Liver (tissue), 9 donors: Measurements from ENCODE around the gene SLC9A1. TPM values are rescaled to one million over a fixed set of nuclear protein-coding genes. Genes with fewer than 3 reads are reported as not detected.

Experiments
- DNase-seq: peaks from one replicate; pipeline ENCODE4 v3.0.0-alpha.2; 2017; ENCODE audit warnings: low spot score
- H3K27ac ChIP-seq, 2 donors: one replicate each; pipeline ENCODE4 v1.7.0; 2013; ENCODE audit warnings: inconsistent platforms in 2 of 2, low read length in 2 of 2, control low read depth in 1 of 2, low read depth in 1 of 2, mild to moderate bottlenecking in 1 of 2
- H3K27me3 ChIP-seq, 4 donors: one replicate each; pipeline versions ENCODE4 v1.6.1 to v1.7.0; 2013; ENCODE audit warnings: low read length in 3 of 4, inconsistent platforms in 1 of 4, mild to moderate bottlenecking in 1 of 4, moderate library complexity in 1 of 4; ENCODE audit not compliant: control insufficient read depth in 4 of 4, insufficient read depth in 4 of 4
- H3K36me3 ChIP-seq, 4 donors: one replicate each; pipeline versions ENCODE4 v1.6.1 to v1.7.0; 2013; ENCODE audit warnings: low read length in 3 of 4, mild to moderate bottlenecking in 3 of 4, low read depth in 1 of 4, moderate library complexity in 1 of 4; ENCODE audit not compliant: control insufficient read depth in 4 of 4, insufficient read depth in 3 of 4
- H3K4me1 ChIP-seq, 4 donors: one replicate each; pipeline versions ENCODE4 v1.6.1 to v1.7.0; 2013; ENCODE audit warnings: low read length in 3 of 4, mild to moderate bottlenecking in 3 of 4, moderate library complexity in 1 of 4; ENCODE audit not compliant: control insufficient read depth in 4 of 4, insufficient read depth in 4 of 4
- H3K4me3 ChIP-seq, 3 donors: one replicate each; pipeline versions ENCODE4 v1.6.1 to v1.7.0; 2013; ENCODE audit warnings: low read length in 3 of 3, control low read depth in 1 of 3, low read depth in 1 of 3, mild to moderate bottlenecking in 1 of 3
- H3K9ac ChIP-seq, 2 donors: one replicate each; pipeline ENCODE4 v1.7.0; 2013; ENCODE audit warnings: low read length in 2 of 2, mild to moderate bottlenecking in 2 of 2, moderate library complexity in 2 of 2, control low read depth in 1 of 2, low read depth in 1 of 2
- H3K9me3 ChIP-seq, 4 donors: one replicate each; pipeline versions ENCODE4 v1.6.1 to v1.7.0; 2013; ENCODE audit warnings: low read length in 3 of 4; ENCODE audit not compliant: control insufficient read depth in 4 of 4
- ATF3 ChIP-seq: IDR thresholded peaks from 2 replicates; pipeline ENCODE4 v1.6.1; 2016; ENCODE audit warnings: antibody characterized with exemption
- CTCF ChIP-seq: fragments of 150-350 bp; IDR thresholded peaks from 2 replicates; pipeline ENCODE4 v1.5.1; 2017; ENCODE audit warnings: improper control_type of control experiment, low read depth, low read length; ENCODE audit not compliant: missing input control
- EGR1 ChIP-seq, 2 donors: IDR thresholded peaks; 2 replicates each; pipeline ENCODE4 v1.6.1; 2016 to 2018; ENCODE audit warnings: antibody characterized with exemption in 2 of 2, low read depth in 2 of 2
- FOXA1 ChIP-seq: IDR thresholded peaks from 2 replicates; pipeline ENCODE4 v1.6.1; 2016; ENCODE audit warnings: antibody characterized with exemption
- FOXA2 ChIP-seq: IDR thresholded peaks from 2 replicates; pipeline ENCODE4 v1.6.1; 2016; ENCODE audit warnings: antibody characterized with exemption
- GABPA ChIP-seq, 2 donors: IDR thresholded peaks in 1 of 2; conservative IDR thresholded peaks in 1 of 2; 2 replicates each; pipeline ENCODE4 v1.6.1; 2016; ENCODE audit warnings: antibody characterized with exemption in 2 of 2, mild to moderate bottlenecking in 1 of 2, moderate library complexity in 1 of 2
- HNF4A ChIP-seq, 2 donors: conservative IDR thresholded peaks; 2 replicates each; pipeline ENCODE4 v1.6.1; 2016; ENCODE audit warnings: antibody characterized with exemption in 2 of 2, mild to moderate bottlenecking in 2 of 2
- HNF4G ChIP-seq: IDR thresholded peaks from 2 replicates; pipeline ENCODE4 v1.6.1; 2016; ENCODE audit warnings: antibody characterized with exemption
- JUND ChIP-seq, 2 donors: IDR thresholded peaks; 2 replicates each; pipeline ENCODE4 v1.6.1; 2016; ENCODE audit warnings: antibody characterized with exemption in 2 of 2
- MAX ChIP-seq: IDR thresholded peaks from 2 replicates; pipeline ENCODE4 v1.6.1; 2016; ENCODE audit warnings: antibody characterized with exemption
- NR2F2 ChIP-seq: IDR thresholded peaks from 2 replicates; pipeline ENCODE4 v1.6.1; 2016; ENCODE audit warnings: antibody characterized with exemption
- RAD21 ChIP-seq, 2 donors: IDR thresholded peaks; 2 replicates each; pipeline ENCODE4 v1.6.1; 2016; ENCODE audit warnings: antibody characterized with exemption in 2 of 2, mild to moderate bottlenecking in 2 of 2
- REST ChIP-seq: IDR thresholded peaks from 2 replicates; pipeline ENCODE4 v1.6.1; 2016; ENCODE audit warnings: antibody characterized with exemption, mild to moderate bottlenecking
- RXRA ChIP-seq, 2 donors: IDR thresholded peaks; 2 replicates each; pipeline ENCODE4 v1.6.1; 2017 to 2018; ENCODE audit warnings: antibody characterized with exemption in 2 of 2, mild to moderate bottlenecking in 1 of 2
- SP1 ChIP-seq: IDR thresholded peaks from 2 replicates; pipeline ENCODE4 v1.6.1; 2018; ENCODE audit warnings: antibody characterized with exemption, mild to moderate bottlenecking
- TAF1 ChIP-seq: conservative IDR thresholded peaks from 2 replicates; pipeline ENCODE4 v1.6.1; 2016; ENCODE audit warnings: antibody characterized with exemption, mild to moderate bottlenecking
- YY1 ChIP-seq: IDR thresholded peaks from 2 replicates; pipeline ENCODE4 v1.6.1; 2016; ENCODE audit warnings: antibody characterized with exemption, mild to moderate bottlenecking
- ZBTB33 ChIP-seq: IDR thresholded peaks from 2 replicates; pipeline ENCODE4 v1.6.1; 2016; ENCODE audit warnings: antibody characterized with exemption
- WGBS: extraction: QIAGEN DNeasy Blood & Tissue Kit; methylation state at CpG from one replicate; pipeline ENCODE4 v1.1.7; 2013; 5-methylcytosine and 5-hydroxymethylcytosine counted together
- polyA plus RNA-seq, 2 donors: library from polyadenylated mRNA; stranded (reverse) in 1 of 2; unstranded in 1 of 2; fragments of 200-250 nt in 1 of 2; fragments of >200 nt in 1 of 2; fragmentation: Nextera tagmentation in 1 of 2; extraction: Ambion mirVana in 1 of 2; gene quantifications; one replicate each; pipeline versions ENCODE4 v1.2.1 to v1.2.3, GENCODE V29; 2013 to 2015
- total RNA-seq, 2 donors: library from RNA; depleted of rRNA; stranded (reverse); fragments of >200 nt; gene quantifications; one replicate each; pipeline ENCODE4 v1.2.3, GENCODE V29; 2014
- donor health status: healthy.
- donor health status: healthy.
- donor health status: healthy.
- donor health status: healthy.
- donor health status: healthy.

The SLC9A1 gene
- total and polyA plus RNA-seq, 4 donors, result 1.3 to 3.2 (median 1.5) TPM

- H3K4me3 ChIP-seq, result no peak overlapping the region
- H3K27me3 ChIP-seq, result no peaks in the 10 kb centered on the region
- no peaks in the 10 kb centered on the region for H3K36me3 ChIP-seq
- H3K9ac ChIP-seq, result no peak overlapping the region
- no peaks in the 10 kb centered on the region for H3K9me3 ChIP-seq
- H3K4me1 ChIP-seq, result peaks cover 5 to 29% (median 24%) of the 10 kb centered on the region in 4 donors
- DNase-seq, result no peak
- no peak for TF ChIP-seq RAD21 (IDR thresholded peaks at IDR 0.05)
- no peak for TF ChIP-seq EGR1 (IDR thresholded peaks at IDR 0.05; ENCODE audit: low read depth in 2 of 2)
- TF ChIP-seq YY1, result no peak
- TF ChIP-seq GABPA (IDR thresholded peaks at IDR 0.05 in 1 of 2, conservative IDR thresholded peaks at IDR 0.05 in 1 of 2), result no peak
- TF ChIP-seq ZBTB33, result no peak
- TF ChIP-seq HNF4G, result no peak
- no peak for TF ChIP-seq NR2F2
- TF ChIP-seq HNF4A (conservative IDR thresholded peaks at IDR 0.05), result no peak
- TF ChIP-seq JUND (IDR thresholded peaks at IDR 0.05), result no peak
- no peak for TF ChIP-seq ATF3
- no peak for TF ChIP-seq MAX
- no peak for TF ChIP-seq CTCF
- TF ChIP-seq FOXA1, result no peak
- no peak for TF ChIP-seq RXRA (IDR thresholded peaks at IDR 0.05)
- TF ChIP-seq REST, result no peak
- no peak for TF ChIP-seq FOXA2
- no peak for TF ChIP-seq TAF1
- TF ChIP-seq SP1, result no peak
- 86% methylated on average over 3 of the region's 3 CpGs for WGBS
- H3K27ac ChIP-seq, result no peak overlapping the region
Observed at GRCh38 chr1:27150183-27150582, 4.7 kb downstream of the SLC9A1 start.
